T47D (cell line): Measurements from ENCODE around the gene SYNJ1.
A peak's percentile ranks its signal among the peaks of the same experiment; 100 is the strongest.
"Not testable (repeated sequence)": the region's sequence is repeated elsewhere in the genome, so short reads cannot be mapped to it uniquely, and the experiment has no call there.

Experiments
- DNase-seq, 2 experiments: peaks; one replicate each; pipeline versions ENCODE4 v3.0.0 to v3.0.0-alpha.2; 2011 to 2012; ENCODE audit warnings: low read depth in 1 of 2, low spot score in 1 of 2
- JUND ChIP-seq: IDR thresholded peaks from 2 replicates; pipeline ENCODE4 v1.6.1; 2012; ENCODE audit warnings: low read depth
- in situ Hi-C: cut with HindIII; loops from 2 replicates; pipeline ENCODE4 v1.10.0; 2016; ENCODE audit warnings: low sequenced_read_pairs, low pct_unique_long_range_greater_than_20kb

SYNJ1 gene

GRCh38 chr21:32611471-32611997, 116.3 kb downstream of the SYNJ1 start:
- in situ Hi-C loops = no loop called here
- peak; percentile 26 to 30 for DNase-seq
- no peak for TF ChIP-seq JUND

DNA sequence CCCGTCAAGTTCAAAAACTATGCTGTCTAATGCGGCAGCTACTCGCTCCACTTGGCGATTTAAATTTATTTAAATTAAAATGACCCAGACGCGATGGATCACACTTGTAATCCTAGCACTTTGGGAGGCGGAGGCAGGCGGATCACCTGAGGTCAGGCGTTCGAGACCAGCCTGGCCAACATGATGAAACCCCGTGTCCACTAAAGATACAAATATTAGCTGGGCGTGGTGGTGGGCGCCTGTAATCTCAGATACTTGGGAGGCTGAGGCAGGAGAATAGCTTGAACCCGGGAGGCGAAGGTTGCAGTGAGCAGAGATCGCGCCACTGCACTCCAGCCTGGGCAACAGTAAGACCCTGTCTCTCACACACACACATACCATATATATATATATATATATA, 116.9 kb downstream of the SYNJ1 start:
- in situ Hi-C loops, DNase-seq: not testable (repeated sequence)

DNA sequence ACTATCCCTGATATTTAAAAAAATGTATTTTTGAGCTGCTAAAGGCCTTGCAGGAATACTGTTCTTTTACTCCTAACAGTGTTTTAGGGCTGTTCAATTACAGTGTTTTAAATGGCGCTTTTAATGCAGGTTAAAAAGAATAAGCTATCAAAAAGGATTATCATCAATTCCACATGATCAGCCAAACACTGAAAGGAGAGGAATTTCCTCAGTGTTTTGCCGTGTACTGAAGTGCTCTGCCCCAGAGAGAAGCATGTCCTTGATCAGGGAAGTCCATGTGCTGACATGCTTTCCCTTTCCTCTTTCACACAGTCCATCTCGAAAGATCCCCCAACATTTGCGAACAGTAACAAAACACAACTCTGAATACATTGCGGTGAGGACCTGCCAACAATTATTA, 119.0 kb downstream of the SYNJ1 start:
- DNase-seq = no peak
- no peak for TF ChIP-seq JUND
- in situ Hi-C loops = no loop called here

DNA sequence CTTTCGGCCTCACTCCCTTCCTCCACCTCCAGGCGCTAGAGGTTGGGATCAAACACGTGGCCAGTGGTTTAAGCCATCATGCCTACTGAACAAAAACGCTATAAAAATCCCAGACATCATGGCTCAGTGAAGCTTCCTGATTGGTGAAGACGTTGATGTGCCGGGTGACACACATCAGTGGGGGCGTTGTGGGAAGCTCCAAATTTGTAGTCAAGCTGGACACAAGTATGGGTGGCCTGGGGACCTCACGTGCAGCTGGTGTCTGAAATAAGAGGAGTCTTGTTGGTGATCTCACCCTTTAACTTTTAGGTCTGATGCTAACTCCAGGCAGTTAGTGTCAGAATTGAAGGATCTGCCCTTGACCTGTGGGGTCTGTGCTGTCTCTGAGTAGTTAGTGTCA, 122.3 kb downstream of the SYNJ1 start:
- no peak for TF ChIP-seq JUND
- DNase-seq = no peak
- in situ Hi-C loops = no loop called here

DNA sequence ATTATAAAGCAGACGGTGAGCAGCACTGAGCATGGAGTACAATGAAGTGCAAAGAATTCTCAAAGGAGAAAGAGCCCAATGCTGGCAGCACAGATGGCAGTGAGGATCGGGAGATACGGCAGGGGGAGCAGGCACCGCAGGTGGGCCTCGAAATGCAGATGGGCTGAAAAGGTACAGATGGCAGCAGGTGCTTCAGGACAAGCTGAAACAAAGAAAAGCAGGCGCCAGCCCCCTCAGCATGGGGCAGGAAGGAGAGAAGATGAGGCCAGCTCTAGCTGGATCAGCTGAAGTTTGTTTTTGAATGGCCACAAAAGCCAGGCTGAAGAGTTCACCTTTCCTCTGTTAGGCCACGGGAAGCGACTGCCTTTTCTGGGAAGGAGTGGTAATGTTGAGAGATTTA, 123.3 kb downstream of the SYNJ1 start:
- DNase-seq = no peak
- in situ Hi-C loops = no loop called here
- TF ChIP-seq JUND = no peak

GRCh38 chr21:32603131-32603530, 124.7 kb downstream of the SYNJ1 start:
- DNase-seq = no peak
- TF ChIP-seq JUND = no peak
- in situ Hi-C loops = no loop called here

DNA sequence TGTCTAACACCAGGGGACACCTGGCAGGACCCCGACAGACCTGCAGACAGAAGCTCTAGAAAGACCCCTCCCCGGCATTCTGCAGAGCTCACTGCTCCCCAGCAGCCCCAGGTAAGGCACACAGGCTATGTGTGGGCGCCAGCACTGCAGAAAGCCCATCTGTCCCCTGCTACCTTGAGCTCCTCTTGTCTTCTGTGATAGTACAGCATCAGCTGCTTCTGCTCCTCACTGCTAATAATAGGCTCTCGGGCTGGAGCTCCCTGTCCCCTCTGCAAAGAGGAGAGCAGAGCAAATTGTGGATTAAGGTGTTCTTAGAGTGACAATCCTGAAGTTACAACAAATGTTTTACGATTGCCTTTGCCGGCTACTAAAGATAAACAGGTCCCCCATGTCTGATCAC, 125.7 kb downstream of the SYNJ1 start:
- TF ChIP-seq JUND = no peak
- in situ Hi-C loops = no loop called here
- no peak for DNase-seq

- no peak for TF ChIP-seq JUND
- in situ Hi-C loops = no loop called here
- no peak for DNase-seq
Measured at GRCh38 chr21:32599526-32599925, 128.3 kb downstream of the SYNJ1 start.

- TF ChIP-seq JUND = no peak
- no peak for DNase-seq
- in situ Hi-C loops = no loop called here
Measured at GRCh38 chr21:32599091-32599490, 128.7 kb downstream of the SYNJ1 start.

GRCh38 chr21:32597205-32597604, 130.6 kb downstream of the SYNJ1 start:
- no peak for TF ChIP-seq JUND
- DNase-seq = no peak
- in situ Hi-C loops = no loop called here

- DNase-seq = no peak
- in situ Hi-C loops = no loop called here
- no peak for TF ChIP-seq JUND
Measured at GRCh38 chr21:32595431-32595830, 132.4 kb downstream of the SYNJ1 start.

DNA sequence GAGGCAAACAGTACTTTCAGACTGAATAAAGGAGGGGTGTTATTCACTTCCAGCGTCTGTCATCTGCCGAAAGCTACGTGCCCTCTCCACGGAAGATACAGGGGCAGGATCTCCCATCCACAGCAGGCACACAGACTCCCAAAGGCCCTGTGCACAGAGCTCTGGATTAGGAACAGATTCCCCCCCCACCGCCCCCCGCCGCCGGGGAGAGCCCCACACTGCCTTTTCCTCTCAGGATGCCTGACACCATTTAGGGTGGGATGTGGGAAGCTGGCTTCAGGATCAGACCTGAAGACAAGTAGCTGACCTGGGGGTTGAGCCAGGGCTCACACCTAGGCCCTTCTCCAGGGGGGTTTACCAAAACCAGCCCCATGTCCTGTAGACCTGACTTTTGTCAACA, 134.1 kb downstream of the SYNJ1 start:
- DNase-seq = no peak
- in situ Hi-C loops = no loop called here
- no peak for TF ChIP-seq JUND

GRCh38 chr21:32592929-32593502, 134.8 kb downstream of the SYNJ1 start:
- no peak for TF ChIP-seq JUND
- in situ Hi-C loops = no loop called here
- no peak for DNase-seq

- no peak for DNase-seq
- in situ Hi-C loops = no loop called here
- no peak for TF ChIP-seq JUND
Measured at GRCh38 chr21:32590130-32590529, 137.7 kb downstream of the SYNJ1 start.

- DNase-seq = no peak
- TF ChIP-seq JUND = no peak
- in situ Hi-C loops = no loop called here
Measured at GRCh38 chr21:32587651-32588050, 140.2 kb downstream of the SYNJ1 start.
